SK-N-DZ (cell line): ENCODE results near the gene CDKN2B-AS1.

Source experiments
- DNase-seq: peaks from one replicate; pipeline ENCODE4 v3.0.0-alpha.2; 2015; ENCODE audit warnings: low spot score

The CDKN2B-AS1 gene

DNA sequence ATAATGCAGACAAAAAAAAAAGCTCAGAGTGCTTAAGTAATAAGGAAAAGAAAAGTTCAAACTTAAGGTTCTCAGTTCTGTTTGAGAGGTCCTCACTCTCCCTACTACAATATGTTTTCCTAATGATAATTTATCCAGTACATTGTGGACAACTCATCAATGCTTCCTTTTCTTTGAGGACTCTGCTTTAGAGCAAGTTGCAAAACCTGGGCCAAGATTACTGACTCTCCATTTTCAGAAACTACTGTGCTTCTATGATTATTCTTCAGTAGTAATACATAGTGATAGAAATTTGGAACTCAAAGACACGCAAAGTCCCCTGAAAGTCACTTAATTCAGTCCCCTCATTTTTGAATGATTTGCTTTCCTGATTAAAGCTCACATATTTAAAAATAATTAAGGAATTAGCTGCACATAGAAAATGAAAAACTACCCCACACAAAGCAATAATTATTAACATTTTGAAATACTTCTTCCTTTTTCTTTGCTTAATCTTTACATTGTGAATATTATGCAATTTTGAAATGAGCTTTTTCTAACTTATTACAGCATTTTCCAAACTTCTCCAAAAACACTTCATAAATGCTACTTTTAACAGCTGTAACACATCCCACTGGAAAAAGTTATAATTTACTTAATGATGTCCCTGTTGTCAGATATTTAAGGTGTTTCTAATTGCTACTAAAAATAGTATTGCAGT, 11.6 kb upstream of the CDKN2B-AS1 start:
- no peak for DNase-seq

DNA sequence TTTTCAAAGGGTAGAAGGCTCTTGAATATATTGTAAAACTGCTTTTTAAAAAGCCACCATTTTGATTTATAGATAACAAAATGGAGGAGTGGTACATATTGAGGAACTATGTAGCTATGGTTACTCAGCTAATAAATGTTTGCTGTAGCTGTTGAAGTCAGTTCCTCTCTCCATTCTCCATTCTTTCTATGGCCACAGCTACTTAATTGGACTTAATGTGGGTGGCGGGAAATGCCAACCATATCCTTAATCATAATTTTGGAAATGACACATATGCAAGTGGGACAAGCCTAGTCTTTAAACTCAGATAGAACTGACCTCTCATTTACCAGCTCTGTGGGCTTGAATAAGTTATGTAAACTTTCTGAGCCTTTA, 11.0 kb upstream of the CDKN2B-AS1 start:
- no peak for DNase-seq

DNA sequence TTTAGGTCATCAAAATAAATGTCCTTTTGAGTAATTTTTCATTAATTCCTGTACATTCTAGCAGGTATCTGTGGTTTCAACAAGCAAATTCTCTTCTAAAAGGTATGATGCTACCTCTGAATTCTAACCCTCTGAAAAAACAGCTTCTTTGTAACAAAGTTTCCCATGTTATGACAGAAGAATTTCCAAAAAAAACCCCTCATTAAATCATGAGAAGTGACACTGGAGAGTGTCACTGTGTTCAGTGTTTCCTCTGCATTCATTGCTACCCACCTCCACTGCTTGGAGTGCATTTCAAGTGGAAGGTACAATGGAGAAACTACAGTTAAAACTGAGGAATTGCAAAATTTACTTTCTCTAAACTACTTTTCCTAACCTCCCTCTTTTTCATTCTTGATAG, 10.5 kb upstream of the CDKN2B-AS1 start:
- no peak for DNase-seq

DNA sequence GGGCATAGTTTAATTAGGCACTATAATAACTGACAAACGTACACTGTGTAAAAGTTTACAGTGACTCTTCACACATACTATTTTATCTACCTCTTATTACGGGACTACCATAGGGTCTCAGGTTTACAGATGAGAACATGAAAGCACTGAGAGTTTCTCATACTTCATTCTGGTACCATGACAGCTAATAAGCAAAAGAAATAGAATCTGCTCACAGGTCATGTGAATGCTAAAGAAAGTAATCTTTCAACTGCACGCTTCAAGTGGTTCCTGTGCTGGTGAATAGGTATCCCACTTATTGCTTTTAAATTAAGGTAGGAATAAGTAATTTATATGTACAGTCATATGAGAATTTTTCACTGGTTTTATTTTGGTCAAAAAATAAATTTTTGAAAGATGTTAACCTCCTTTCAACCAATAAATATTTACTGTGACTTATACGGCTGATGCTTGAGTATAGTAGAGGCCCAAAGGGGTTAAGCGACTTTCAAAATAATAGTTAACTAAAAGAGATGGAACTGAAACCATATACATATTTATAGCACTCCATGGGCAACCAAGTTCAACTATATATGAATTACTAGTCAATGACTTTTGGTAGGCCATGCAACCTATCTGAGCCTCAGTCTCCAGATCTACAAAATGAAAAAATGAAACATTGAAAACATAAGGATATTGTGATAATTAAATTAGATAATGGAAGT, 8.5 kb upstream of the CDKN2B-AS1 start:
- no peak for DNase-seq

DNA sequence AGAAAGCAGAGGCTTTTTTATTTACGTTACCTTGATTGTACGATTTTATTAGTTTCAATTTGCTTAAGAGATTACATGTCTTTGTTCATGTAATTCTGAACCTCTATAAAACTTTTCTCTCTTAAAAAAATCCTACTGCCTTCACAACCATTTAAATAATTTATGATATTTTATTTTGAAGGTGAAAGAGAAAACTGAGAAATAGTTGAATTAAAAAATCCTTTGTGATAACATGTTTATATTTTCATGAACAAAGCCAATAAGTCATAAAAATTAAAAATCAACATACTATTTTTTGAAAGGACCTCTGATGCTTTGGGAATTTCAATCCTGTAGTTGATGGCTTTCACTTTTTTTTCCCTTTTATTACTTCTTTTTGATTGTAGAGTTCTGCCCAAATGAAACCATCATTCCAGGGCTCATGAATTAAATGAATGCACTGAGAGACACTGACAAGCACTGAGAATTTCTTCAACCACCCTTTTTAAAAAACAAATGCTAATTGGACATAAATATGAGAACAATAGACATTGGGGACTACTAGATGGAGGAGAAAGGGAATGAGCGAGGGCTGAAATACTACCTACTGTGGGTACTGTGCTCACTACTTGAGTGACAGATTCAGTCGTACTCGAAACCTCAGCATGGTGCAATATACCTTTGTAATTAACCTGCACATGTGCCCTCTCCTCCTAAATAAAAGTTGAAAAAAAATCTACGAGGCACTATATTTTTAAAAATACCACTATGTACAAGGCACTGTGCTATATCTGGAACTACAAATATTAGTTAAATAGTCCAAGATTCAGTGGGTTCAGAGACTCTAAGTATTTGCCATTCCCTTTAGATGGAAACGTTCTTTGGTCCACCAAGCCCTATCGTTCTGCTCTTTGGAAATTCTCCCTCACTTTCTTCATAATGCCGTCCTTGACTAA, 6.3 kb upstream of the CDKN2B-AS1 start:
- no peak for DNase-seq

DNA sequence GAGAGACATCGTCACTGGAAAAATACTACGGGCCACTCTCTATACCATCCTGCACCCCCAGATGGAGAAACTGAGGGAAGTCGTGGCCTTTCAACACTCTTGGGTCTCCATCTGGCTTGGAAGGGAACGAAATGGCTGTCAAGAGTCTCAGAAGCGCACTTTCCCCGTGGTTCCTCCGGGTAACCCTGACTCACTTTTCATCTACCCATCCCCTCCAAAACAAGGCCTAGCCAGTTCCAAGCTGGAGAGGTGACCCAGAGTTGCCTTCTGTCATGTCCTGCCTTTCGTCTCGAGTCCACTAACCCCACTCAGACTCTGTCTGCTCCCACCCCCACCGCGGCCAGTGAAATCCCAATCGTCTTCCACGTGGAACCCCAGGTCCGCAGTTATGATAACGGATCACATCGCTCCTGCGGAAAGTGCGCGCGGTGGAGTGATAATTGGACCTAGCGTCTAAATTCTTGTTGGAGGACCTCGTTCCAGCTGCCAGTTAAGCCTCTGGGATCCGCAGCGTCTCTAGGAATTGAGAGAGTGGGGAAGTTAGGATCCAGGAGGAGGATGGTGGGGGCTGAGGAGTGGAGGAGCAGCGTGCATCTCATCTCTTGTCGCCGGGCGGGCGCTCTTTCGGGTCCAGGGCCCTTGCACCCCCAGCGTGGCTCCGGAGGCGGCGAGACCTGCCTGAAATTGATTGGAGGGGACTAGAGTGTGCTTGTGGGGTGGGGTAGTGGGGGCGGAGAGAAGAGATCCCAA, 5.0 kb upstream of the CDKN2B-AS1 start:
- DNase-seq: no peak

DNA sequence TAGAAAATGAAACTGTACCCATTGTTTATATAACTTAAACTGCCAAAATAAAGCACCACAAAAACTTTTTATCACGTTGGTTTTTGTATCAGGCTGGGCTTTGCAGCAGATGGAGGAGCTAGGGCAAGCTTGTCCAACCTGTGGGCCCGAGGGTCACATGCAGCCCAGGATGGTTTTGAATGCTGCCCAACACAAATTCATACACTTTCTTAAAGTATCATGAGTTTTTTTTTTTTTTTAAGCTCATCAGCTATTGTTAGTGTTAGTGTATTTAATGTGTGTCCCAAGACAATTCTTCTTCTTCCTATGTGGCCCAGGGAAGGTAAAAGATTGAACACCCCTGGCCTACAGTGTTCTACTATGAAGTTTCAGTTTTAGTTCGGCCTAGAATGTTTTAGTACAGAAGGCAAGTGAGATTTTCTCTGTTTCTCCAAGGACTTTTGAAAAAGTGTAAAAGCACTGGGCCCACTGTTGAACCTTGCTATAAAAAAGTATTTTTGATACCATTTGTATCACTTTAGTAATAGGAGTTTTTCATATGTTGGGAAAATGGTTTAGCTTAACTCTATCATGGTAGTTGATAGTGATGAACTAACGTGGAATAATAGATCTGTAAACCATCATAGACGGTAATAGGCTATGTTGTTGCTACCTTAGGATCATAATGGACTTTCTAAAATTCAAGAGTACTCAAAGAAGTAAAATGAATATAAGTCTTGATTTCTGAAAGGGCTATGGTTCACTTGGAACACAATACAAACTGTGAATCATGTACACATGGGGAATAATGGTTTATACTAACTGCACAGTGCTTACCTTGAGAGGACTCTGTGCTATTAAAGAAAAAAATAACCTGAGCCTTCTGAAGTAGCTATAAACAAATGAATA, 3.3 kb upstream of the CDKN2B-AS1 start:
- no peak for DNase-seq

DNA sequence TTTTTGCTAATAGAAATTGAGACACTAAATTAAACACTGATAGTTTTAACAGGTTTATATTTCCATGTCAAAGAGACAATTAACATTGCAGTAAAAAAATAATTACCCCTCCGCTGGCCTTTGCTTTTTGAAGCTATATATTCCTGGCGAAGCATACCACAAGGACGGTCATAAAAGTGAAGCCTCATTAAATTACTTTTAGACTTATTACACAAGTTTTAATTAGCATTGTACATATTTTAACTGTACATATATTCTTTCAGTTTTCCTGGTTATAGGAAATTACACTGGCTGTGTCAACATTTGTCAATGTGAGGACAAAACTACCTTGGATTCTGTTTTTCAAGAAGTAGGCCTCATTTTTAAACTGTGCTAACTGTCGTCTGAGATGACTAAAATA, 1.6 kb upstream of the CDKN2B-AS1 start:
- no peak for DNase-seq

DNA sequence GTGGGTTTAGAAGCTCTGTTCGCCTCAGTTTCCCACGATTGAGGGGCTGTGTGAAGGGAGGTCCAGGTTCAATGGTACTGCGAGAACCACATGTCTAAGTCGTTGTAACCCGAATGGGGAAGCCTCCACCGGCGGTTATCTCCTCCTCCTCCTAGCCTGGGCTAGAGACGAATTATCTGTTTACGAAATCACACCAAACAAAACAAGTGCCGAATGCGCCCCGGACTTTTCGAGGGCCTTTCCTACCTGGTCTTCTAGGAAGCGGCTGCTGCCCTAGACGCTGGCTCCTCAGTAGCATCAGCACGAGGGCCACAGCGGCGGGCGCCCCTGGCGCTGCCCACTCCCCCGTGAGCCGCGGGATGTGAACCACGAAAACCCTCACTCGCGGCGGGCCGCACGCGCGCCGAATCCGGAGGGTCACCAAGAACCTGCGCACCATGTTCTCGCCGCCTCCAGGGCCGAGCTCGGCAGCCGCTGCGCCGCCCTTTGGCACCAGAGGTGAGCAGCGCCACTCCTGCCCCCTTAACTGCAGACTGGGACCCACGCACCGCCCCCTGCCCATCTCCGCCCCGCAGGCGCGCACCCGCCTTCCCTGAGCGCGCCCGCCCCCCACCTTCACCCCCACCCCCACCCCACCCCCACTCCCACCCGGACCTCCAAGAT, 567 bp upstream of the CDKN2B-AS1 start, which contains the start of gene CDKN2A:
TSS of gene CDKN2A (minus strand) at position 500 of the 663 bp plus-strand sequence.
- peak; percentile 16 for DNase-seq

DNA sequence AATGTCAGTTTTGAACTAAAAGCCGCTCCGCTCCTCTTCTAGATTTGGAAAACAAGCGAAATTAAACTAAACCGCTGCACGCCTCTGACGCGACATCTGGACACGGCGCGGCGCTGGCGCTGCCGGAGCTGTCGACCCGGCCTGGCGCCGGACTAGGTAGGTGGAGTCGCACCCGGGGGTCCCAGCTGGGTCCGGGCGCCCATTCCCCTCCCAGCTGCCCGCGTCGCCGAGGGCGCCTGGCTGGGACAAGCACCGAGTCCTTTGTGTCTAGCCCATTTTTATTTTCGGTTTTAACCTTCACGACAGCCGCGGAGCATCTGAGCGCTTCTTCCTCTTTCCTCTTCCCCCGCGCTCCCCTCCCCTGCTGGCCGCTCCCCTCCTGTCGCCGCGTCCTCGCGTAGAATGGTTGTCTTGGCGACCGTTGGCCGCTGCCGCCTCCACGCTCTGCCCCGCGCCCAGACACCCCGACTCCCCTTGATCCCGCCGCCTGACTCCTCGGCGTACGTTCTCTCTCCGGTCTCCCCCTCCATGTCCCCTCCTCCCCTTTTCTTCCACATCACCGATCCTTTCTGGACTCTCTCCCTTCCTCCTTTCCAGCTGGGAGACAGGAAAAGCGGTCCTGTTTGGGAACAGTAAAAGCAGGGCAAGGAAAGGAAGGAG, 545 bp downstream of the CDKN2B-AS1 start:
- peak; percentile 27 for DNase-seq

DNA sequence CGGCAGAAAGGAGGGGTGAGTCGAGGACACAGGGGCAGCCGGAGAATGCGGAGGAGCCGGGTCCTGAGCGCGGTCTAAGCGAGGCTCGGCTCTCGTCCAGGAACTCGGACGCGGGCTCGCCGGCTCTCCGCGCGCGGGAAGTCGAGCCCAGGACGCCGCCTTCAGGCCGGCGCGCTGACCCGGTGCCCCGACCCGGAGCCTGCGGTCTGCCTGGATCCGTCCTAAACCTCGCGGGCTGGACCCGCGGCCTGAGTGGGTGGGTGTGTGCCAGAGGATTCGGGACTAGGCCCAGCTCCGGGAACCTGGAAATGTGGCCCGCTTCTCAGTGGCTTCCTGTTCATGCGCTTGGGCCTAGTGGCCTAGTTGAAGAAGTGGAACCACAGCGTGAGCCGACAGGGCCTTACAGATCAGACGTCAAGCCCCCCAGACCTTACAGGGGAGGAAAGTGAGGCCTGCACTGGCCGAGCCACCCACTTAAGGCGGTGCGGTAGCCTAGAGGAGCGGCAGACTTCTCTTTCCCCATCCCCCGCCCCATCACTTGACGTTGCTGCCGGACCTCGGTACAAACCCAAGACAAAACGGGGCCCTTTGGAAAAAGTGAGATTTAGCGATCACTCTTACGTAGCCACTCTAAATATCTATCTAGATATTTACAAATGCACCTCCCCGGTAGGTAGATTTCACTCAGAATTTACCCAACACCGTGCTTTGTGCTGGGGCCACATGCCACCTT, 1.2 kb downstream of the CDKN2B-AS1 start:
- peak; percentile 5 for DNase-seq

DNA sequence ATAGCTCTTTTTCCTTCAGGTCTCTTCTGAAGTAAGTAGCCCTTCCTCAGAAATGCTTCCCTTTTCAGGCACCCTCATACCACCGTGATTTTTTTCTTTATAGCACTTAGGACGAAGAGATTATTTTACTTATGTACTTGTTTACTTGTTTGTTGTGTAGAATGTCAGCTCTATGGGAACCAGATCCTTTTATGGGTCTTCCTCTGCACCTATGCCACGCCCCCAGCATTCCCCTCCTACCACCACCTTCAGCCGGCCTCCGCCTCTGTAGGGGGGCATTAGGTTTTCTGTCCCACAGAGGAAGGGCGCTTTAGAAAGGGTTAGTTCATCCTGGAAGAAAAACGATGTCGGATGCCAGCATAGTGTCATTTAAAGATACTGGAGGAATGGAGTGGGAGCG, 1.8 kb downstream of the CDKN2B-AS1 start:
- DNase-seq: no peak

DNA sequence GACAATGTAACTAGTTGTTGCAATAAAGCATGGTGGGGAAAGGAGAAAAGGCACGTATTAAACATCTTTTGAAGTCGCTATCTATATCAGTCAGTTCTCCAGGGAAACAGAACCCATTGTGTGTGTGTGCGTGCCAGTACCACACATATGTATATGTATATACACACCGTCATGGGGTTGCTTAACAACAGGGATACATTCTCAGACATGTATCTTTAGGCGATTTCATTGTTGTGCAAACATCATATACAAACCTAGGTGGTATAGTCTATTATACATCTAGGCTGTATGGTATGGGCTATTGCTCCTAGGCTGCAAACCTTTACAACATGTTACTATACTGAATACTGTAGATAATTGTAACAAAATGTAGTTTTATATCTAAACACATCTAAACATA, 2.3 kb downstream of the CDKN2B-AS1 start:
- DNase-seq: no peak

DNA sequence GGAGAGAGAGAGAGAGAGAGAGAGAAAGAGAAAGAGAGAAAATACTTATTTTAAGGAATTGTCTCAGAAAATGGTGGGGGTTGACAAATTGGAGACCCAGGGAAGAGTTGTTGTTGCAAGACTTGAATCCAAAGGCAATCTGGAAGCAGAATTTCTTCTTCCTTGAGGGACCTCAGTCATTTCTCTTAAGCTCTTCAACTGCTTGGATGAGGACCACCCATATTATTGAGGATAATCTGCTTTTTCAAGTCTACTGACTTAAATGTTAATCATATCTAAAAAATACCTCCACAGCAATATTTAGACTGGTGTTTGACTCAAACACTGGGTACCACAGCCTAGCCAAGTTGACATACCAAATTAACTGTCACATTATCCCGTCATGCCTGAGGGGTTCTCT, 2.9 kb downstream of the CDKN2B-AS1 start:
- no peak for DNase-seq

DNA sequence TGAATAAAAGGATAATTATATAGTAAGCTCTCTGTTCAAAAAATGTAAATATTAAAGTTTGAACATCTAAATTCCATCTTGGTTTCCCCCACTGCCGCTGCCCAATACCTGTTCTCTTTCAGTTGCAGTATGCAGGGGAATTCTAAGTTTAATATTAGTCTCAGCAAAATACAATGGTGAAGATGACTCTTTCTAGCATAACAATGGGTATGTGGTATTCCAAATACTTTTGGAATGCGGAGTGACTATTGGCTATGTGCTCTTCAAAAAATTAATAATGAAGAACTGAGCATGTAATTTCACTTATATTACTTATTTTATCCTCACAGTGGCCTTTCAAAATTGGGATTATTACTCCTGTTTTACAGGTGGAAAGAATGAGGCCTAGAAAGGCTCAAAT, 3.4 kb downstream of the CDKN2B-AS1 start:
- DNase-seq: no peak

DNA sequence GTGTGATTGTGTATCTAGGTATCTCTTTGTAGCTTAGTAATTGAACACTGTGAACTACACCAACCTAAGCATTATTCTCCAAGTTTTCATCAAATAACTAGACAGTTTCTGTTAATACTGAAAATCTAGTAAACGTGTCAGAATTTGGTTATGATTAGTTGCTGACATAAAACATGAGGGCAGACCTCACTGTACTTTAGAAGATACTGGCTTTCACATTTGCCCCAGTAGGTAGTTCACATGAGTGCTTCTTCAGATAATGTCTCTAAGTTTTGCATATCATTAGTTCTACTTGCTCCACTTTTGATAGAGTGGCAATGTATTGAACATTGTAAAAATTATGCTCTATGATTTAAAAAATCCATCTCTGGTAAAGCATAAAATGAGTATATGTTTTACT, 7.4 kb downstream of the CDKN2B-AS1 start:
- DNase-seq: no peak

DNA sequence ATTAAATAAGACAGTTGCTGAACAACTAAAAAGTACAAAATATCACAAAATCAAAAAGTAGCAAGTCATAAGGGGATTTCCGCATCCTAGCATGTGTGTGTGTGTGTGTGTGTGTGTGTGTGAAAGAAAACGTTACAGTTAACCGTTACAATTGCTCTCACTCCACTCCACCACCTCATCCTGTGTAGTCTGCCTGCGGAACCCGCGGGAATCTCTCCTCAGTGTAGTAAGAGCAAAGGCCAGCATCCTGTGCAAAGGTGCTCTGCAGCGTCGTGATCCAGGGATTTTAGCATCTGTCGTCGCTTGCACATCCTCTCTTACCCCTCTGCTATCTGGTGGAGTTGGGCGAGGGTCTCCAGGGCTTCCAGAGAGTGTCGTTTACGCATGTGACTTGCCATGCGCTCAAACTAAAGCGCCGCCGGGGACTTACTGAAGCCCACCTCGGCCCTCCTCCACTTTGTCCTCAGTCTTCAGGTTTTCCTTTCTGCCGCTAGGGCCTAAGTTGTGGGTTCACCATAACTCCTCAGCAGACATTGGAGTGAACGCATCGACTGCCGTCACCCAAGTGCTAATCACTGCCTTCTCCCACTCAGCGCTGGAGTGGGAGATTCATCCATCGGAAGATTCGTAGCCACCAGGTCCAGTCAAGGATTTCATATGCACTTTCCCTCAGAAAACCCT, 10.6 kb downstream of the CDKN2B-AS1 start:
- peak; percentile 34 for DNase-seq
